IMR-90 (cell line): ENCODE results near the gene KLF2.

ENCODE experiments used
- BHLHE40 ChIP-seq: fragments of 150-350 bp; IDR thresholded peaks from 2 replicates; pipeline ENCODE4 v1.6.1; 2016; ENCODE audit warnings: mild to moderate bottlenecking, low read depth, low read length
- CEBPB ChIP-seq: IDR thresholded peaks from 2 replicates; pipeline ENCODE4 v1.6.1; 2012; ENCODE audit warnings: low read depth, low read length, improper control_type of control experiment
- CTCF ChIP-seq: conservative IDR thresholded peaks from 2 replicates; pipeline ENCODE4 v1.5.1; 2012; ENCODE audit warnings: mild to moderate bottlenecking, low read depth, low read length, improper control_type of control experiment
- ELK1 ChIP-seq: fragments of 150-350 bp; IDR thresholded peaks from 2 replicates; pipeline ENCODE4 v1.6.1; 2016; ENCODE audit warnings: low read depth, mild to moderate bottlenecking, low read length, moderate library complexity, borderline replicate concordance
- FOS ChIP-seq: fragments of 150-350 bp; IDR thresholded peaks from 2 replicates; pipeline ENCODE4 v1.6.1; 2016; ENCODE audit warnings: low read depth, low read length
- POLR2A ChIP-seq: IDR thresholded peaks from 2 replicates; pipeline ENCODE4 v1.6.1; 2012; ENCODE audit warnings: mild to moderate bottlenecking, low read depth, low read length
- RCOR1 ChIP-seq: IDR thresholded peaks from 2 replicates; pipeline ENCODE4 v1.6.1; 2012; ENCODE audit warnings: mild to moderate bottlenecking, low read length, improper control_type of control experiment; ENCODE audit not compliant: insufficient replicate concordance
- RFX5 ChIP-seq: IDR thresholded peaks from 2 replicates; pipeline ENCODE4 v1.8.0; 2012; ENCODE audit warnings: low read depth, mild to moderate bottlenecking, low read length, moderate library complexity
- SMC3 ChIP-seq: fragments of 150-350 bp; IDR thresholded peaks from 2 replicates; pipeline ENCODE4 v1.6.1; 2016; ENCODE audit warnings: low read depth, mild to moderate bottlenecking, antibody characterized with exemption, low read length, moderate library complexity
- USF2 ChIP-seq: fragments of 150-350 bp; IDR thresholded peaks from 2 replicates; pipeline ENCODE4 v1.6.1; 2017; ENCODE audit warnings: mild to moderate bottlenecking, antibody characterized with exemption, low read length, low read depth

- TF ChIP-seq POLR2A (no peak), CTCF (no peak), CEBPB (no peak), SMC3 (no peak), FOS (no peak), USF2 (no peak), ELK1 (no peak), BHLHE40 (no peak), RCOR1 (no peak), RFX5 (no peak)
These were observed 51.6 kb downstream of the KLF2 start for GRCh38 chr19:16376241-16376640.
